Thoracic aorta (tissue), 2 donors: ENCODE data around the gene SAMD3. TPM values are rescaled to one million over a fixed set of nuclear protein-coding genes. Genes with fewer than 3 reads are reported as not detected.

Source experiments
- ATAC-seq: fragments of 150-250 bp; one replicate; pipeline ENCODE4 v1.8.0; 2017; ENCODE audit warnings: low read depth; ENCODE audit not compliant: insufficient number of reproducible peaks, low FRiP score
- DNase-seq: peaks from one replicate; pipeline ENCODE4 v3.0.0-alpha.2; 2020; ENCODE audit warnings: low spot score
- H3K27ac ChIP-seq, 2 donors: fragments of 200-600 bp; sonication (generic); 1 replicate in 1 of 2; 2 replicates in 1 of 2; pipeline ENCODE4 v1.5.1; 2016; ENCODE audit warnings: mild to moderate bottlenecking in 2 of 2, moderate library complexity in 2 of 2
- H3K27me3 ChIP-seq: fragments of 200-600 bp; sonication (generic); replicated peaks from 2 replicates; pipeline ENCODE4 v1.6.0; 2016; ENCODE audit warnings: mild to moderate bottlenecking; ENCODE audit not compliant: insufficient read depth
- H3K36me3 ChIP-seq: fragments of 200-600 bp; sonication (generic); one replicate; pipeline ENCODE4 v1.5.1; 2016
- H3K4me1 ChIP-seq, 2 donors: fragments of 200-600 bp; sonication (generic); 1 replicate in 1 of 2; 2 replicates in 1 of 2; pipeline versions ENCODE4 v1.5.1 to v1.6.0; 2016; ENCODE audit warnings: low read depth in 2 of 2, mild to moderate bottlenecking in 1 of 2; ENCODE audit not compliant: control insufficient read depth in 1 of 2
- H3K4me3 ChIP-seq: fragments of 200-600 bp; sonication (generic); 2 replicates; pipeline ENCODE4 v1.5.1; 2016; ENCODE audit warnings: mild to moderate bottlenecking
- H3K9me3 ChIP-seq: fragments of 200-600 bp; sonication (generic); 2 replicates; pipeline ENCODE4 v1.5.1; 2016
- total RNA-seq, 2 donors: library from RNA; depleted of rRNA; stranded (reverse); fragments of >200 nt; gene quantifications; one replicate each; pipeline versions ENCODE4 v1.1.0 to v1.2.3, GENCODE V29; 2016
- TF ChIP-seq, protein P1 (sequence below): fragments of 200-600 bp; sonication (generic); IDR thresholded peaks from one replicate; pipeline ENCODE4 v1.5.1; 2019; ENCODE audit warnings: antibody characterized with exemption

The SAMD3 gene
- total RNA-seq, 2 donors from 2014 or later = 1.2 to 1.8 TPM

DNA sequence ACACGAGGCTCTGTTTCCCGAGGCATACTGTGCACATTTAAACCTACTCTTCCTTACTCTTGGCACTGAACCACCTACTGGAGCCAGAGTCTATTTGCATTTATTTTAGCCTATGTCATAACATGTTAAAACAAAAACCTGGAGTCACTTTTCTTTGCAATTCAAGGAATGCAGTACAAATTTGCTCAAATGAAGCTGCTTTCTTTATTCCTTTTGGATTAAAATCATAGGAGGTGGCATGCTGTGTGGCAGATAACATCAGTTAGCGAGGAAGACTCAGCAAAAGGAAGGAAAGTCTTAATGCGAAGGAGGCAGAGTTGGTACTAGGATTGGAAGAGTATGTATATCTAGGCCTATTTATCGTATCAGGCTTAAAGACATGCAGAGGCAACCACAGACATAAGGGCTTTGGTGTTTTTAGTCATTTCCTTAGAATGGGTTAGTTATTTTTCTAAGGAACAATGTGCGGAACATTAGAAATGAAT, 92.9 kb downstream of the SAMD3 start:
- TF ChIP-seq, protein P1, sequence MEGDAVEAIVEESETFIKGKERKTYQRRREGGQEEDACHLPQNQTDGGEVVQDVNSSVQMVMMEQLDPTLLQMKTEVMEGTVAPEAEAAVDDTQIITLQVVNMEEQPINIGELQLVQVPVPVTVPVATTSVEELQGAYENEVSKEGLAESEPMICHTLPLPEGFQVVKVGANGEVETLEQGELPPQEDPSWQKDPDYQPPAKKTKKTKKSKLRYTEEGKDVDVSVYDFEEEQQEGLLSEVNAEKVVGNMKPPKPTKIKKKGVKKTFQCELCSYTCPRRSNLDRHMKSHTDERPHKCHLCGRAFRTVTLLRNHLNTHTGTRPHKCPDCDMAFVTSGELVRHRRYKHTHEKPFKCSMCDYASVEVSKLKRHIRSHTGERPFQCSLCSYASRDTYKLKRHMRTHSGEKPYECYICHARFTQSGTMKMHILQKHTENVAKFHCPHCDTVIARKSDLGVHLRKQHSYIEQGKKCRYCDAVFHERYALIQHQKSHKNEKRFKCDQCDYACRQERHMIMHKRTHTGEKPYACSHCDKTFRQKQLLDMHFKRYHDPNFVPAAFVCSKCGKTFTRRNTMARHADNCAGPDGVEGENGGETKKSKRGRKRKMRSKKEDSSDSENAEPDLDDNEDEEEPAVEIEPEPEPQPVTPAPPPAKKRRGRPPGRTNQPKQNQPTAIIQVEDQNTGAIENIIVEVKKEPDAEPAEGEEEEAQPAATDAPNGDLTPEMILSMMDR = no peak

DNA sequence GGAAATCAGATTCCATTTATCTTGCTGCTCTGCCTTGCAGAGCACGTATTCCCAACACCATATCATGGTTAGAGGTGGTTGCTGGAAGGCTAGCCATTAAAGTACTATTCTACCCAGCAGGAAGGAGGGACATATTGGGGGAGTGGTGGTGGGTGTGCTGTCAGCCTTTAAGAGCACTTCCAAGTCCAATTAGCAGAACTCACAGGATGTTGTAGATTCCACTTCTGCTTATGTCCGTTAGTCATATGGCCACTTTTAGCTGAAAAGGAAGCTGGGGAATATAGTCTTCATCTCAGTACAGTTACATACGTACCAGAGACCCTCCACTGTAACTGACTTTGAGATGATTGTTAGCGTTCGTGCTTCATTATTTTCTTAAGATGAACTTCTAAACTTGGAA, 94.4 kb downstream of the SAMD3 start:
- Histone ChIP-seq H3K4me1 (no peaks in the 10 kb centered on the region), H3K4me3 (no peak overlapping the region), H3K9me3 (no peaks in the 10 kb centered on the region), H3K36me3 (peaks cover 2% of the 10 kb centered on the region), H3K27ac (no peak overlapping the region), H3K27me3 (no peaks in the 10 kb centered on the region)
- ATAC-seq (no peak), DNase-seq (no peak)
- TF ChIP-seq, protein P1 = no peak

More for the DNA sequence above, 92.9 kb downstream of the SAMD3 start:
- peaks cover 8% of the 10 kb centered on the region for H3K36me3 ChIP-seq
- DNase-seq = no peak
- H3K4me3 ChIP-seq = no peak overlapping the region
- ATAC-seq = no peak
- H3K27ac ChIP-seq = no peak overlapping the region
- no peaks in the 10 kb centered on the region for H3K4me1 ChIP-seq
- no peaks in the 10 kb centered on the region for H3K27me3 ChIP-seq
- no peaks in the 10 kb centered on the region for H3K9me3 ChIP-seq

DNA sequence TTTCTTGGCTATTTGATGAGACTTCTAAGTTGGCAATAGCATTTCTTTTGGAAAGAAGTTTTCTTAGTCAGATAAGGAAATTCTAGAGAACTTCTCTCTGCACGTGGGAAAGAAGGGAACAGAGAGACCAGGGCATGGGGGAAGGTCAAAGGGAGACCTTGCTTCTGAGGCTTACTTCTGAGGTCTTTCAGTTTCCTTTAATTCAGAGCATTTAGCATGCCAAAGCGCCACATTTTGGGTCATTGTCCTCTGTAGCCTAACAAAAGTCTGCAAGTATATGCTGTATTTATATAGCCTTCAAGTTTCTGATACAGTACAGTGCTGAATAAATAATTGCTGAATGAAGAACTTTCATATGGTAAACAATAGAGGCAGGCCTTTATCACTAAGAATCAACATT, 95.6 kb downstream of the SAMD3 start:
- no peak for DNase-seq
- Histone ChIP-seq H3K36me3 (no peaks in the 10 kb centered on the region), H3K9me3 (no peaks in the 10 kb centered on the region), H3K27me3 (no peaks in the 10 kb centered on the region), H3K27ac (no peak overlapping the region), H3K4me3 (no peak overlapping the region), H3K4me1 (no peaks in the 10 kb centered on the region)
- no peak for ATAC-seq
- TF ChIP-seq, protein P1 = no peak

DNA sequence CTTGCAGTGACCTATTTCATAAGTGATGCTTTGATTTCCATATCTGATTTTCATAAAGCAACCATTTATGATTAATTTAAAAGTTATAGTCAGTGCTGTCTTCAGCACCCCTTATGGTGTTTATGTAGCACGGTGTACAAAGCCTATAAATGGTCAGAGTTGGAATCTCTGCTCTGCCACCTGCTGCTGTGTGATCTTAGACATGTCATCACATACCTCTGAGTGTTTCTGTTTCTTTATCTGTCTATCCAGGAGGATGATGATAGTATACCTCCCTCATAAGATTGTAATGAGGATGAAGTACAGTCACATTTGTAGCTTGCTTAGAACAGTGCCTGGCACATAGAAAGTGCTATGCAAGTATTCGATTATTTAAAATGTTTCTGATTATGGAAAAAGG, 100.5 kb downstream of the SAMD3 start:
- no peak overlapping the region for H3K27ac ChIP-seq
- H3K9me3 ChIP-seq = no peaks in the 10 kb centered on the region
- H3K4me3 ChIP-seq = no peak overlapping the region
- TF ChIP-seq, protein P1 = no peak
- H3K36me3 ChIP-seq = no peaks in the 10 kb centered on the region
- no peak for ATAC-seq
- DNase-seq = no peak
- H3K27me3 ChIP-seq = no peaks in the 10 kb centered on the region
- H3K4me1 ChIP-seq = no peaks in the 10 kb centered on the region

DNA sequence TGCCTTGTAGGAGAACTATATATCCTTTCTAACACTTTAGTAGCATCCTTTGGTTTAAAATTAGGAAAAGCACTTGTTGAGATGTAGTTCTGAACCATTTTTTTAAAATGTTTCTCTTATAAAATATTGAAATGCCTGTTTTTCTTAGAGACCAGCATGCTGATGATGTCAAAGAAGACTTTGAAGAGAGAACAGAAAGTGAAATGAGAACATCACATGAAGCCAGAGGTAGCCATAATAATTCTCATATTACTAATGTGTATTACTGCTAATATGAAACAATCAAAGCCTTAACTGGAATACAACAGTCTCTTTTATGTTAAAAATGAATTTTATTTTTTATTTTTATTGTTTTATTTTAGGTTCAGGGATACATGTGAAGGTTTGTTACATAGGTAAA, 102.0 kb downstream of the SAMD3 start:
- Histone ChIP-seq H3K9me3 (no peaks in the 10 kb centered on the region), H3K4me3 (no peak overlapping the region), H3K36me3 (no peaks in the 10 kb centered on the region), H3K27ac (no peak overlapping the region), H3K27me3 (no peaks in the 10 kb centered on the region), H3K4me1 (no peaks in the 10 kb centered on the region)
- TF ChIP-seq, protein P1 = no peak
- no peak for DNase-seq
- no peak for ATAC-seq
